Neural progenitor cell (in vitro differentiated cells): Measurements from ENCODE around the gene LRP5. TPM values are rescaled to one million over a fixed set of nuclear protein-coding genes. Genes with fewer than 3 reads are reported as not detected.
A peak's percentile ranks its signal among the peaks of the same experiment; 100 is the strongest.

Experiments used
- DNase-seq: peaks from one replicate; pipeline ENCODE4 v3.0.0-alpha.2; 2016; ENCODE audit warnings: low spot score
- H2AFZ ChIP-seq: fragments of 200-600 bp; sonication (generic); replicated peaks from 2 replicates; pipeline ENCODE4 v1.6.1; 2016; ENCODE audit warnings: antibody characterized with exemption
- H3F3A ChIP-seq: fragments of 200-600 bp; sonication (generic); 2 replicates; pipeline ENCODE4 v1.6.1; 2016; ENCODE audit warnings: antibody characterized with exemption, low read depth
- H3K27ac ChIP-seq: fragments of 200-600 bp; sonication (generic); 2 replicates; pipeline ENCODE4 v1.5.1; 2016; ENCODE audit warnings: mild to moderate bottlenecking
- H3K27me3 ChIP-seq: fragments of 200-600 bp; sonication (generic); 2 replicates; pipeline ENCODE4 v1.6.1; 2016; ENCODE audit warnings: mild to moderate bottlenecking, moderate library complexity
- H3K36me3 ChIP-seq: fragments of 200-600 bp; sonication (generic); 2 replicates; pipeline ENCODE4 v1.5.1; 2016
- H3K4me1 ChIP-seq: fragments of 200-600 bp; sonication (generic); 2 replicates; pipeline ENCODE4 v1.6.1; 2016; ENCODE audit warnings: mixed run types
- H3K4me2 ChIP-seq: fragments of 200-600 bp; sonication (generic); 2 replicates; pipeline ENCODE4 v1.6.1; 2016
- H3K4me3 ChIP-seq: fragments of 200-600 bp; sonication (generic); 2 replicates; pipeline ENCODE4 v1.5.1; 2016
- H3K79me2 ChIP-seq: fragments of 200-600 bp; sonication (generic); 2 replicates; pipeline ENCODE4 v1.6.1; 2016; ENCODE audit warnings: low read depth
- H3K9ac ChIP-seq: fragments of 200-600 bp; sonication (generic); 2 replicates; pipeline ENCODE4 v1.6.1; 2016
- H3K9me3 ChIP-seq: fragments of 200-600 bp; sonication (generic); 2 replicates; pipeline ENCODE4 v1.5.1; 2016; ENCODE audit warnings: low read depth
- H4K20me1 ChIP-seq: fragments of 200-600 bp; sonication (generic); 2 replicates; pipeline ENCODE4 v1.6.1; 2016; ENCODE audit warnings: low read depth
- H3K27ac Mint-ChIP-seq: 3 replicates; pipeline ENCODE4 v1.8.0; 2021; ENCODE audit warnings: mixed read lengths
- H3K27me3 Mint-ChIP-seq: 2 replicates; pipeline ENCODE4 v1.8.0; 2022; ENCODE audit warnings: low read depth, mild to moderate bottlenecking, inconsistent platforms, moderate library complexity, mixed read lengths; ENCODE audit not compliant: insufficient read depth
- H3K36me3 Mint-ChIP-seq: 3 replicates; pipeline ENCODE4 v1.8.0; 2021; ENCODE audit warnings: mixed read lengths
- H3K4me1 Mint-ChIP-seq: 3 replicates; pipeline ENCODE4 v1.8.0; 2021; ENCODE audit warnings: mixed read lengths
- H3K4me3 Mint-ChIP-seq: 3 replicates; pipeline ENCODE4 v1.8.0; 2021; ENCODE audit warnings: mild to moderate bottlenecking, moderate library complexity, mixed read lengths
- H3K9me3 Mint-ChIP-seq: 3 replicates; pipeline ENCODE4 v1.8.0; 2020; ENCODE audit warnings: mixed read lengths
- EZH2 ChIP-seq: fragments of 200-600 bp; sonication (generic); IDR thresholded peaks from 2 replicates; pipeline ENCODE4 v1.6.1; 2017; ENCODE audit warnings: antibody characterized with exemption, mild to moderate bottlenecking, moderate library complexity
- EZH2phosphoT487 ChIP-seq: fragments of 200-600 bp; sonication (generic); IDR thresholded peaks from 2 replicates; pipeline ENCODE4 v1.6.1; 2017; ENCODE audit warnings: antibody characterized with exemption
- total RNA-seq: library from RNA; depleted of rRNA; stranded (reverse); fragments of >200 nt; gene quantifications from 2 replicates; pipeline ENCODE4 v1.2.3, GENCODE V29; 2015; ENCODE audit warnings: low replicate concordance
- TF ChIP-seq, protein P1 (sequence below): fragments of 200-600 bp; sonication (generic); IDR thresholded peaks from 2 replicates; pipeline ENCODE4 v1.5.1; 2017; ENCODE audit warnings: antibody characterized with exemption, mild to moderate bottlenecking

The LRP5 gene
- total RNA-seq, 1 donor from 2014 or later, result 7.3 TPM

DNA sequence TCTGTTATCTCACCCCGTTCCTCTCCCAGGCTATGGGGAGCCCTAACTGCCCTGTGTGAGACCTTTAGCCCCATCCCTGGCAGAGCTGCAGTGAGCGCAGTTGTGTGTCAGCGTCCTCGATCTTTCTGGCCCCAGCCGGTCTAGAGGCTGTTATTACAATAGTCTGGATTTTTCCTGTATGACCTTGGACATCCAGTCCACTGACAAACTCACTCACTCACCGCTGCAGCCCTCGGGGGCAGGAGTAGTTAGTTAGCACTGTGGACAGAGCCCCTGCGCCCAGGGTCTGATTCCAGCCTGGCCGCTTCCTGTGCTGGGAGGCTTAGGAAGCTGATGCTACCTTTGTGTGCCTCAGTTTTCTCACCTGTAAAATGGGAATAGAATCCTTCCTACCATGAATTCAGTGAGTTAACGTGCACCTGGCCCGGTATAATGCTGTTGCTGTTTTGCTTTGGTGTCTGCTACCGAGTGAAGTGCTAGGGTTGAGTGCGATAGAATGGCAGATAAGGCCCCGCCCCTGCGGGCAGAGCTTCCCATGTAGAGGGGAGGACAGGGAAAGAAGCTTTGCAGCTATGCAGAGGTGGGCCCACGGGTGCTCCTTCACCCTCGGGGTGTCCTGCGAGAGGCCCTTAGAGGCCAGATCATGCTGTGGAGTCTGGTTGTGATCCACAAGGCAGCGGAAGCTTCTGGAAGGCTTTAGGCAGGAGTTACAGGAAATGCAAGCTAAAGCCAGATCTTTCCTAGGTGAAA, 3.0 kb downstream of the LRP5 start:
- Histone ChIP-seq H3K27me3 (peaks cover 24% of the 10 kb centered on the region), H3K27ac (no peak overlapping the region), H3F3A (peaks cover 29% of the 10 kb centered on the region), H3K4me1 (peaks cover 14% of the 10 kb centered on the region), H3K36me3 (no peaks in the 10 kb centered on the region), H3K79me2 (peaks cover 72% of the 10 kb centered on the region), H3K4me3 (no peak overlapping the region), H2AFZ (no peak overlapping the region), H3K9ac (no peak overlapping the region), H3K9me3 (no peaks in the 10 kb centered on the region), H3K4me2 (peak overlapping the region; percentile 100), H4K20me1 (peaks cover 25% of the 10 kb centered on the region)
- Mint-ChIP-seq H3K4me1 (peaks cover 26% of the 10 kb centered on the region), H3K27me3 (peaks cover 11% of the 10 kb centered on the region), H3K27ac (no peak overlapping the region), H3K9me3 (no peaks in the 10 kb centered on the region), H3K4me3 (peak overlapping the region; percentile 95), H3K36me3 (peaks cover 3% of the 10 kb centered on the region)
- no peak for DNase-seq
- TF ChIP-seq EZH2, result no peak
- TF ChIP-seq, protein P1, sequence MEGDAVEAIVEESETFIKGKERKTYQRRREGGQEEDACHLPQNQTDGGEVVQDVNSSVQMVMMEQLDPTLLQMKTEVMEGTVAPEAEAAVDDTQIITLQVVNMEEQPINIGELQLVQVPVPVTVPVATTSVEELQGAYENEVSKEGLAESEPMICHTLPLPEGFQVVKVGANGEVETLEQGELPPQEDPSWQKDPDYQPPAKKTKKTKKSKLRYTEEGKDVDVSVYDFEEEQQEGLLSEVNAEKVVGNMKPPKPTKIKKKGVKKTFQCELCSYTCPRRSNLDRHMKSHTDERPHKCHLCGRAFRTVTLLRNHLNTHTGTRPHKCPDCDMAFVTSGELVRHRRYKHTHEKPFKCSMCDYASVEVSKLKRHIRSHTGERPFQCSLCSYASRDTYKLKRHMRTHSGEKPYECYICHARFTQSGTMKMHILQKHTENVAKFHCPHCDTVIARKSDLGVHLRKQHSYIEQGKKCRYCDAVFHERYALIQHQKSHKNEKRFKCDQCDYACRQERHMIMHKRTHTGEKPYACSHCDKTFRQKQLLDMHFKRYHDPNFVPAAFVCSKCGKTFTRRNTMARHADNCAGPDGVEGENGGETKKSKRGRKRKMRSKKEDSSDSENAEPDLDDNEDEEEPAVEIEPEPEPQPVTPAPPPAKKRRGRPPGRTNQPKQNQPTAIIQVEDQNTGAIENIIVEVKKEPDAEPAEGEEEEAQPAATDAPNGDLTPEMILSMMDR, result no peak
- TF ChIP-seq EZH2phosphoT487, result no peak

DNA sequence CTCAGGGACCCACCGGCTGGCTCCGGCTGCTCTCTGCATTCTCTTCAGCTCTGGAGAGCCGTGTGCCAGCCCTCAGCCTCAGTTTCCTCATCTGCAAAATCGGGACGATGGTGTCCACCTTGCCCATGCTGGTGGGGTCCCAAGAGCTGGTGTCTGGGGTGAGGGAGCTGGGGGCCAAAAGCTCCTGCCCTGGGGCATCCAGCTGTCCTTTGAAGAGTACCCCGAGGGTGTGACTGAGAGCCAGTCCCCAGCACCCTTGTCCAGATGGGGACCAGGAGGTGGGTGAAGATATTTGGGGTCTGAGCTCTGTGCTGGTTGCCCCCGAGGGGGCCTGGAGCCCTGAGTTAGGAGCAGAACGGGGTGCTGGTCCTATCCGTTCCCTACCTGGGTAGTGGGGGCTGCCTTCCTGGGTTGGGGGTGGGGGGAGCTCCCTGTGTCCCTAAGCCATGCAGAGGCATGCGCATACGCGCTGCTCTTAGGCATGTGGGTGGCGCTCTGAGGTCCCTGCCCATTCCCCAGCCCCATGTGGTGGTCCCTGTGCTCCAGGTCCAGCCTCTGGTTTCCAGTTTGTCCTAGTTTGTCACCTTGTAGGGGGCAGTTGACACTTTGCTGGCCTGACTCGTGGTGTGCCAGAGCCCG, 4.9 kb downstream of the LRP5 start:
- H3K9me3 ChIP-seq, result no peaks in the 10 kb centered on the region
- Mint-ChIP-seq H3K4me3 (no peak overlapping the region), H3K27ac (no peak overlapping the region), H3K36me3 (peaks cover 5% of the 10 kb centered on the region), H3K4me1 (peaks cover 22% of the 10 kb centered on the region), H3K9me3 (peaks cover 3% of the 10 kb centered on the region), H3K27me3 (peaks cover 7% of the 10 kb centered on the region)
- no peak overlapping the region for H3K27ac ChIP-seq
- TF ChIP-seq, protein P1, result no peak
- TF ChIP-seq EZH2phosphoT487, result no peak
- no peak for TF ChIP-seq EZH2
- H3K36me3 ChIP-seq, result no peaks in the 10 kb centered on the region
- peaks cover 12% of the 10 kb centered on the region for H3K27me3 ChIP-seq
- no peak overlapping the region for H3K9ac ChIP-seq
- no peak overlapping the region for H3K4me2 ChIP-seq
- peaks cover 17% of the 10 kb centered on the region for H3F3A ChIP-seq
- no peak overlapping the region for H2AFZ ChIP-seq
- peaks cover 91% of the 10 kb centered on the region for H3K79me2 ChIP-seq
- no peak overlapping the region for H3K4me3 ChIP-seq
- peaks cover 25% of the 10 kb centered on the region for H4K20me1 ChIP-seq
- no peak for DNase-seq
- H3K4me1 ChIP-seq, result peaks cover 14% of the 10 kb centered on the region

DNA sequence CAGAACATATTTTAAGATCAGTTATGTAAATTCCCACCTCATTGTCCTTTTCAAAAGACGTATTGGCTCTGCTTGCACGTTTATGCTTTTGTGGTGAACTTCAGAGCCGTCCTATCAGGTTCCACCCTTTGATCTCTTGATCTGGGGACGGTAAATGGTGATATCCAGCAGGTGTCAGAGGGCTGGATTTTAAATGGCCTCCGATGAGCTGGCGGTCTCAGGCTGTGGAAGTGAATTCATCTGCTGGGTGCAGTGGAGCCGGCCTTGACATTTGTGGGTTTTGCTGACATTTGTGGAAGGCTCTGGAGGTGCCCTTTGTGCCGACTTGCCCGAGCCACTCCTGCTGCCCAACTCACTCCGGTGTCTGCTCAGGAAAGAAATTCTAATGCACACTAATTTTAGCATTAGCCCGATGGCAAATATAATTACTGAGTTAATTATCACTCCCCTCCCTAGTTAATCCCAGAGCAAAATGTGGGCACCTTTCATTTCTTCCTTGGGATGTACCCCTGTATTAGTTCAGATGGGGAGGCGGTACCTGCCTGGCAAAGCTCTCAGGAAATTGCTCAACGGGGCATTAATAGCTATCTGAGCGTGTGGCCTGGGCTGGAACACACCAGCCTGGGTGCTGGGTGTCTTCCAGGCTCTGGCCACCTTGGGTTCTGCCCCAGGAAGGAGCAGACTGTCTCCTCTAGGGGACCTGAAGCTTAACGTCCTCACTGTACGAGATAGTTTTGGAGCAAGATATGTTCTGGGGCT, 9.1 kb downstream of the LRP5 start:
- Mint-ChIP-seq H3K4me3 (no peak overlapping the region), H3K9me3 (peaks cover 3% of the 10 kb centered on the region), H3K36me3 (peaks cover 5% of the 10 kb centered on the region), H3K27me3 (peaks cover 6% of the 10 kb centered on the region), H3K27ac (no peak overlapping the region), H3K4me1 (peaks cover 11% of the 10 kb centered on the region)
- no peak overlapping the region for H3K4me3 ChIP-seq
- H3K4me1 ChIP-seq, result peaks cover 18% of the 10 kb centered on the region
- no peak overlapping the region for H2AFZ ChIP-seq
- no peaks in the 10 kb centered on the region for H3K36me3 ChIP-seq
- no peak overlapping the region for H3K4me2 ChIP-seq
- no peaks in the 10 kb centered on the region for H3K9me3 ChIP-seq
- TF ChIP-seq EZH2phosphoT487, result no peak
- TF ChIP-seq, protein P1, result no peak
- no peak for TF ChIP-seq EZH2
- peaks cover 83% of the 10 kb centered on the region for H3K79me2 ChIP-seq
- DNase-seq, result no peak
- H3F3A ChIP-seq, result no peaks in the 10 kb centered on the region
- H3K27me3 ChIP-seq, result no peaks in the 10 kb centered on the region
- H3K27ac ChIP-seq, result no peak overlapping the region
- H4K20me1 ChIP-seq, result peaks cover 5% of the 10 kb centered on the region
- no peak overlapping the region for H3K9ac ChIP-seq
